HepG2 (cell line): ENCODE data around the gene MIDN. TPM values are rescaled to one million over a fixed set of nuclear protein-coding genes. Genes with fewer than 3 reads are reported as not detected.

Experiments
- ATF1 ChIP-seq: IDR thresholded peaks from 2 replicates; pipeline ENCODE4 v1.6.1; 2016; ENCODE audit warnings: mild to moderate bottlenecking, control low read depth
- CENPX ChIP-seq: sonication (generic); formaldehyde crosslinking; IDR thresholded peaks from 2 replicates; pipeline ENCODE4 v1.9.0; 2021; ENCODE audit warnings: mild to moderate bottlenecking, missing genetic modification reagents, moderate library complexity
- ETV5 ChIP-seq: IDR thresholded peaks from 2 replicates; pipeline ENCODE4 v1.6.1; 2018; ENCODE audit warnings: missing biosample characterization, missing genetic modification reagents, inconsistent platforms, borderline replicate concordance
- FOXJ3 ChIP-seq: sonication (generic); formaldehyde crosslinking; IDR thresholded peaks from 2 replicates; pipeline ENCODE4 v1.4.0; 2020; ENCODE audit warnings: missing genetic modification reagents, mild to moderate bottlenecking, borderline replicate concordance
- ISL2 ChIP-seq: sonication (generic); formaldehyde crosslinking; IDR thresholded peaks from 2 replicates; pipeline ENCODE4 v1.5.0; 2020; ENCODE audit warnings: missing genetic modification reagents
- NRL ChIP-seq: sonication (generic); formaldehyde crosslinking; IDR thresholded peaks from 2 replicates; pipeline ENCODE4 v1.5.0; 2020; ENCODE audit warnings: missing genetic modification reagents, mild to moderate bottlenecking, moderate library complexity, borderline replicate concordance
- PLSCR1 ChIP-seq: sonication (generic); formaldehyde crosslinking; IDR thresholded peaks from 2 replicates; pipeline ENCODE4 v1.5.0; 2020; ENCODE audit warnings: missing genetic modification reagents, mild to moderate bottlenecking, borderline replicate concordance
- SP1 ChIP-seq, 2 experiments: fragments of 450-650 bp in 1 of 2; sonication (generic) in 1 of 2; formaldehyde crosslinking in 1 of 2; IDR thresholded peaks; 2 replicates each; pipeline versions ENCODE4 v1.4.0 to v1.6.1; 2016 to 2020; ENCODE audit warnings: missing genetic modification reagents in 1 of 2
- TBP ChIP-seq: sonication (generic); formaldehyde crosslinking; IDR thresholded peaks from 2 replicates; pipeline ENCODE4 v1.5.0; 2020; ENCODE audit warnings: missing genetic modification reagents
- THAP8 ChIP-seq: sonication (generic); formaldehyde crosslinking; IDR thresholded peaks from 2 replicates; pipeline ENCODE4 v1.5.1; 2020; ENCODE audit warnings: missing genetic modification reagents, mild to moderate bottlenecking, borderline replicate concordance
- THRA ChIP-seq: sonication (generic); formaldehyde crosslinking; IDR thresholded peaks from 2 replicates; pipeline ENCODE4 v1.4.0; 2020; ENCODE audit warnings: missing genetic modification reagents, borderline replicate concordance
- ZFP41 ChIP-seq: sonication (generic); formaldehyde crosslinking; IDR thresholded peaks from 2 replicates; pipeline ENCODE4 v1.4.0; 2020; ENCODE audit warnings: mild to moderate bottlenecking, missing genetic modification reagents, borderline replicate concordance
- ZFP91 ChIP-seq: sonication (generic); formaldehyde crosslinking; IDR thresholded peaks from 2 replicates; pipeline ENCODE4 v1.9.0; 2022; ENCODE audit warnings: missing genetic modification reagents, mild to moderate bottlenecking, borderline replicate concordance
- ZIK1 ChIP-seq: sonication (generic); formaldehyde crosslinking; IDR thresholded peaks from 2 replicates; pipeline ENCODE4 v1.5.0; 2020; ENCODE audit warnings: mild to moderate bottlenecking, low read depth, missing genetic modification reagents, borderline replicate concordance
- ZMAT3 ChIP-seq: sonication (generic); formaldehyde crosslinking; conservative IDR thresholded peaks from 2 replicates; pipeline ENCODE4 v1.7.0; 2021; ENCODE audit warnings: missing genetic modification reagents
- ZNF124 ChIP-seq: sonication (generic); formaldehyde crosslinking; IDR thresholded peaks from 2 replicates; pipeline ENCODE4 v1.4.0; 2020; ENCODE audit warnings: missing genetic modification reagents
- ZNF333 ChIP-seq: sonication (generic); formaldehyde crosslinking; IDR thresholded peaks from 2 replicates; pipeline ENCODE4 v1.4.0; 2020; ENCODE audit warnings: mild to moderate bottlenecking, missing genetic modification reagents, borderline replicate concordance
- ZNF382 ChIP-seq: sonication (generic); formaldehyde crosslinking; IDR thresholded peaks from 2 replicates; pipeline ENCODE4 v1.5.0; 2020; ENCODE audit warnings: missing genetic modification reagents, mild to moderate bottlenecking, borderline replicate concordance
- ZNF44 ChIP-seq: sonication (generic); formaldehyde crosslinking; IDR thresholded peaks from 2 replicates; pipeline ENCODE4 v1.5.1; 2020; ENCODE audit warnings: mild to moderate bottlenecking, missing genetic modification reagents
- ZNF501 ChIP-seq: sonication (generic); formaldehyde crosslinking; IDR thresholded peaks from 2 replicates; pipeline ENCODE4 v1.5.1; 2020; ENCODE audit warnings: mild to moderate bottlenecking, moderate library complexity, missing genetic modification reagents
- ZNF552 ChIP-seq: sonication (generic); formaldehyde crosslinking; IDR thresholded peaks from 2 replicates; pipeline ENCODE4 v1.9.0; 2022; ENCODE audit warnings: missing genetic modification reagents, mild to moderate bottlenecking, borderline replicate concordance
- ZNF784 ChIP-seq: sonication (generic); formaldehyde crosslinking; IDR thresholded peaks from 2 replicates; pipeline ENCODE4 v1.5.1; 2020; ENCODE audit warnings: missing genetic modification reagents, mild to moderate bottlenecking, borderline replicate concordance
- polyA plus RNA-seq, 8 experiments: library from polyadenylated mRNA; depleted of rRNA in 3 of 8; stranded (reverse) in 7 of 8; unstranded in 1 of 8; fragments of >200 nt; fragmentation: Illumina TruSeq in 4 of 8; extraction: Trizol in 4 of 8; gene quantifications; 2 replicates each; pipeline versions ENCODE4 v1.2.1 to v1.2.3, GENCODE V29; 2011 to 2016; ENCODE audit warnings: low read depth in 4 of 8, missing spikeins in 1 of 8, mixed read lengths in 1 of 8; ENCODE audit not compliant: insufficient read depth in 1 of 8
- total RNA-seq, 5 experiments: library from RNA; depleted of rRNA; stranded (reverse); fragments of >200 nt; fragmentation: Illumina TruSeq; extraction: Trizol; gene quantifications; 2 replicates each; pipeline ENCODE4 v1.2.3, GENCODE V29; 2016; ENCODE audit warnings: low read depth in 1 of 5

MIDN gene
- total and polyA plus RNA-seq, 2 of the 13 experiments (the other 11 are each of a cell fraction or from before 2014, with no cell fraction given), result 8.4 to 18.0 TPM

- TF ChIP-seq ZIK1 (no peak), ATF1 (CRISPR knock-in tag) (no peak), ZNF784 (CRISPR knock-in tag) (no peak), ZMAT3 (CRISPR knock-in tag) (no peak), THAP8 (no peak), ISL2 (no peak), ZFP91 (no peak), ZNF124 (CRISPR knock-in tag) (no peak), PLSCR1 (CRISPR knock-in tag) (no peak), THRA (CRISPR knock-in tag) (peak; percentile 57; the same call in 1 of the 2 replicates), CENPX (CRISPR knock-in tag) (no peak), SP1 (IDR thresholded peaks at IDR 0.05) (no peak), SP1 (CRISPR knock-in tag; IDR thresholded peaks at IDR 0.05) (no peak), ZNF501 (no peak), FOXJ3 (CRISPR knock-in tag) (no peak), TBP (CRISPR knock-in tag) (no peak), ETV5 (CRISPR knock-in tag) (peak; percentile 88), ZFP41 (CRISPR knock-in tag) (no peak), ZNF44 (CRISPR knock-in tag) (no peak), NRL (CRISPR knock-in tag) (0 out of 2 replicates have a peak, but pooled peaks have one; percentile 14), ZNF552 (CRISPR knock-in tag) (no peak), ZNF333 (CRISPR knock-in tag) (no peak), ZNF382 (CRISPR knock-in tag) (no peak)
These were observed 3.9 kb downstream of the MIDN start (continued) for GRCh38 chr19:1252221-1252820.
